MM.1S (cell line): ENCODE measurements around the gene FLAD1.

Experiments used
- EZH2 ChIP-seq: fragments of 300-600 bp; sonication (generic); optimal IDR thresholded peaks from 2 replicates; pipeline ENCODE3; 2017; ENCODE audit warnings: low read depth, mild to moderate bottlenecking, antibody characterized with exemption, low read length, mixed read lengths
- EZH2phosphoT487 ChIP-seq: fragments of 300-600 bp; sonication (generic); IDR thresholded peaks from 2 replicates; pipeline ENCODE4 v1.6.1; 2018; ENCODE audit warnings: antibody characterized with exemption, low read length
- TF ChIP-seq, protein P1 (sequence below): fragments of 300-600 bp; sonication (generic); IDR thresholded peaks from 2 replicates; pipeline ENCODE4 v1.5.1; 2016; ENCODE audit warnings: antibody characterized with exemption, low read length, mixed read lengths

DNA sequence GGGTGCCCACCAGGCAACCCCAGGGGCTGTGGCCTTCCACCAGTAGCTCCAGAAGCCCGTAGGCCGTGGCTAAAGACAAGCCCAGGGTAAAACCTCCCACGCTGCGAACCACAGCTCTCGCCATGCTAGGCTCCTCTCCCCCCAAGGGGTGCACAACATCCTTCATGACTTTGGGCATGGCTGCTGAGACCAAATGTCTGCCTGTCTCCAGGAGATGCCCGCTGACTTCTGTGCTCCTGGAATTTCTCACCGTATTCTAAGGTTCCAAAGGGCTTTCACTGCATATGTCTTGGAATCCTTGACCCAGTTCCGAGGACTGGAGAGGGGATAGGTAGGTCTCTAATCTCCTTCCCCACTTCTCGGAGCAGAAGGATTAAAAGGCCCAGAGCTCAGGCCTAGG is 50.4 kb downstream of the FLAD1 start, which contains the start of the genes DCST1 and DCST2:
- TF ChIP-seq EZH2 (no peak), EZH2phosphoT487 (no peak)
- TF ChIP-seq, protein P1, sequence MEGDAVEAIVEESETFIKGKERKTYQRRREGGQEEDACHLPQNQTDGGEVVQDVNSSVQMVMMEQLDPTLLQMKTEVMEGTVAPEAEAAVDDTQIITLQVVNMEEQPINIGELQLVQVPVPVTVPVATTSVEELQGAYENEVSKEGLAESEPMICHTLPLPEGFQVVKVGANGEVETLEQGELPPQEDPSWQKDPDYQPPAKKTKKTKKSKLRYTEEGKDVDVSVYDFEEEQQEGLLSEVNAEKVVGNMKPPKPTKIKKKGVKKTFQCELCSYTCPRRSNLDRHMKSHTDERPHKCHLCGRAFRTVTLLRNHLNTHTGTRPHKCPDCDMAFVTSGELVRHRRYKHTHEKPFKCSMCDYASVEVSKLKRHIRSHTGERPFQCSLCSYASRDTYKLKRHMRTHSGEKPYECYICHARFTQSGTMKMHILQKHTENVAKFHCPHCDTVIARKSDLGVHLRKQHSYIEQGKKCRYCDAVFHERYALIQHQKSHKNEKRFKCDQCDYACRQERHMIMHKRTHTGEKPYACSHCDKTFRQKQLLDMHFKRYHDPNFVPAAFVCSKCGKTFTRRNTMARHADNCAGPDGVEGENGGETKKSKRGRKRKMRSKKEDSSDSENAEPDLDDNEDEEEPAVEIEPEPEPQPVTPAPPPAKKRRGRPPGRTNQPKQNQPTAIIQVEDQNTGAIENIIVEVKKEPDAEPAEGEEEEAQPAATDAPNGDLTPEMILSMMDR, result no peak
